PC-3 (cell line): ENCODE data around the gene AUH. TPM values are rescaled to one million over a fixed set of nuclear protein-coding genes. Genes with fewer than 3 reads are reported as not detected.

ENCODE experiments used
- ATAC-seq: fragments of 200-7000 bp; cut with Tn5 transposase; 2 replicates; pipeline ENCODE4 v1.9.1; 2020; ENCODE audit warnings: mild to moderate bottlenecking, moderate library complexity
- BruUV-seq: library from RNA; stranded (reverse); fragments of 400-500 nt; replicated peaks from 2 replicates; lab custom pipeline; 2021; lab: Mats Ljungman, UMichigan
- CTCF ChIA-PET: fragments of 300-600 bp; sonication (Branson Sonifier 250); formaldehyde crosslinking; loops from one replicate; lab custom pipeline; 2022; ENCODE audit warnings: antibody characterized with exemption; lab: Charles Lee
- POLR2A ChIA-PET: fragments of 300-600 bp; sonication (Branson Sonifier 250); formaldehyde crosslinking; loops from one replicate; lab custom pipeline; 2022; ENCODE audit warnings: antibody characterized with exemption; ENCODE audit not compliant: unreplicated experiment; lab: Charles Lee
- DNase-seq: peaks from one replicate; pipeline ENCODE4 v3.0.0-alpha.2; 2015
- H2AFZ ChIP-seq: fragments of 300-600 bp; sonication (generic); 2 replicates; pipeline ENCODE4 v1.6.0; 2016; ENCODE audit warnings: antibody characterized with exemption, low read length
- H3F3A ChIP-seq: fragments of 300-600 bp; sonication (generic); one replicate; pipeline ENCODE4 v1.6.0; 2017; ENCODE audit warnings: antibody characterized with exemption, low read length, control low read depth, mild to moderate bottlenecking; ENCODE audit not compliant: unreplicated experiment
- H3K27ac ChIP-seq: fragments of 300-600 bp; sonication (generic); 2 replicates; pipeline ENCODE4 v1.5.1; 2016; ENCODE audit warnings: mild to moderate bottlenecking, low read length
- H3K27me3 ChIP-seq: fragments of 300-600 bp; sonication (generic); 2 replicates; pipeline ENCODE4 v1.6.1; 2016; ENCODE audit warnings: low read length, mixed read lengths
- H3K36me3 ChIP-seq: fragments of 300-600 bp; sonication (generic); 2 replicates; pipeline ENCODE4 v1.6.1; 2016; ENCODE audit warnings: low read depth, mixed run types, low read length, mixed read lengths
- H3K4me1 ChIP-seq: fragments of 300-600 bp; sonication (generic); 2 replicates; pipeline ENCODE4 v1.5.1; 2016; ENCODE audit warnings: low read length; ENCODE audit not compliant: insufficient read depth
- H3K4me2 ChIP-seq: fragments of 300-600 bp; sonication (generic); 2 replicates; pipeline ENCODE4 v1.6.0; 2016; ENCODE audit warnings: low read length
- H3K4me3 ChIP-seq: fragments of 300-600 bp; sonication (generic); 2 replicates; pipeline ENCODE4 v1.5.1; 2016; ENCODE audit warnings: mild to moderate bottlenecking, low read length, mixed read lengths
- H3K79me2 ChIP-seq: fragments of 300-600 bp; sonication (generic); 2 replicates; pipeline ENCODE4 v1.6.1; 2017; ENCODE audit warnings: low read length, mixed read lengths
- H3K9ac ChIP-seq: fragments of 300-600 bp; sonication (generic); 2 replicates; pipeline ENCODE4 v1.6.0; 2016; ENCODE audit warnings: mild to moderate bottlenecking, low read length
- H3K9me2 ChIP-seq: fragments of 300-600 bp; sonication (generic); replicated peaks from 2 replicates; pipeline ENCODE4 v1.6.1; 2016; ENCODE audit warnings: mixed run types, low read length, mixed read lengths
- H3K9me3 ChIP-seq: fragments of 300-600 bp; sonication (generic); 2 replicates; pipeline ENCODE4 v1.6.1; 2016; ENCODE audit warnings: low read length, mixed read lengths
- H4K20me1 ChIP-seq: fragments of 300-600 bp; sonication (generic); 2 replicates; pipeline ENCODE4 v1.6.1; 2016; ENCODE audit warnings: low read length, mixed read lengths
- CTCF ChIP-seq: fragments of 300-600 bp; sonication (generic); conservative IDR thresholded peaks from 2 replicates; pipeline ENCODE4 v1.5.1; 2017; ENCODE audit warnings: antibody characterized with exemption, low read depth, mild to moderate bottlenecking, low read length
- EZH2 ChIP-seq: fragments of 300-600 bp; sonication (generic); IDR thresholded peaks from one replicate; pipeline ENCODE4 v1.6.1; 2017; ENCODE audit warnings: antibody characterized with exemption, mild to moderate bottlenecking, low read length; ENCODE audit not compliant: unreplicated experiment
- EZH2phosphoT487 ChIP-seq: fragments of 300-600 bp; sonication (generic); IDR thresholded peaks from 2 replicates; pipeline ENCODE4 v1.6.1; 2018; ENCODE audit warnings: mild to moderate bottlenecking, antibody characterized with exemption, low read length, borderline replicate concordance
- intact Hi-C: fragments of 100-400 bp; cut with micrococcal nuclease; formaldehyde crosslinking; loops from 2 replicates; pipeline ENCODE4 v1.9.0; 2023
- total RNA-seq: library from RNA; depleted of rRNA; stranded (reverse); fragments of >200 nt; gene quantifications from 2 replicates; pipeline ENCODE4 v1.2.3, GENCODE V29; 2014

Gene AUH
- total RNA-seq, 1 experiment from 2014 or later: 30.4 TPM

GRCh38 chr9:91310037-91310436 lies 51.7 kb downstream of the AUH start:
- Histone ChIP-seq H3K4me1 (peaks cover 12% of the 10 kb centered on the region), H2AFZ (no peak overlapping the region), H3K79me2 (no peaks in the 10 kb centered on the region), H3K9ac (no peak overlapping the region), H3K27me3 (no peaks in the 10 kb centered on the region), H3K9me2 (no peaks in the 10 kb centered on the region), H3K4me2 (no peak overlapping the region), H3K27ac (no peak overlapping the region), H3K9me3 (no peaks in the 10 kb centered on the region), H3F3A (no peaks in the 10 kb centered on the region), H3K36me3 (no peaks in the 10 kb centered on the region), H4K20me1 (no peaks in the 10 kb centered on the region), H3K4me3 (no peak overlapping the region)
- DNase-seq (no peak), ATAC-seq (no peak)
- ChIA-PET CTCF (no interaction called here), POLR2A (no interaction called here)
- intact Hi-C loops: no loop called here
- BruUV-seq: no TSS peak
- TF ChIP-seq CTCF: no peak
- no peak for TF ChIP-seq EZH2phosphoT487
- no peak for TF ChIP-seq EZH2

GRCh38 chr9:91308191-91308590 lies 53.5 kb downstream of the AUH start:
- no TSS peak for BruUV-seq
- H3F3A ChIP-seq: no peaks in the 10 kb centered on the region
- H3K27ac ChIP-seq: no peak overlapping the region
- H3K36me3 ChIP-seq: no peaks in the 10 kb centered on the region
- DNase-seq (no peak), ATAC-seq (no peak)
- H4K20me1 ChIP-seq: no peaks in the 10 kb centered on the region
- no peak for TF ChIP-seq EZH2phosphoT487
- no peak for TF ChIP-seq EZH2
- no peak for TF ChIP-seq CTCF
- no peaks in the 10 kb centered on the region for H3K27me3 ChIP-seq
- no peak overlapping the region for H3K4me2 ChIP-seq
- ChIA-PET CTCF (interaction anchor here (0.6 kb wide), 1 partner anchor 125 kb away, joined by 3 read pairs; no protein-coding TSS in a partner anchor), POLR2A (no interaction called here)
- no peak overlapping the region for H3K4me3 ChIP-seq
- H2AFZ ChIP-seq: no peak overlapping the region
- no peaks in the 10 kb centered on the region for H3K79me2 ChIP-seq
- no peak overlapping the region for H3K9ac ChIP-seq
- intact Hi-C loops: no loop called here
- H3K4me1 ChIP-seq: peaks cover 21% of the 10 kb centered on the region
- no peaks in the 10 kb centered on the region for H3K9me2 ChIP-seq
- H3K9me3 ChIP-seq: no peaks in the 10 kb centered on the region

GRCh38 chr9:91307279-91307678 lies 54.4 kb downstream of the AUH start:
- ChIA-PET POLR2A (no interaction called here), CTCF (no interaction called here)
- intact Hi-C loops: no loop called here

More at GRCh38 chr9:91307279-91307678, 54.4 kb downstream of the AUH start:
- Histone ChIP-seq H3K4me1 (peaks cover 21% of the 10 kb centered on the region), H2AFZ (no peak overlapping the region), H3K9me2 (no peaks in the 10 kb centered on the region), H3K4me2 (no peak overlapping the region), H4K20me1 (no peaks in the 10 kb centered on the region), H3K36me3 (no peaks in the 10 kb centered on the region), H3K27ac (no peak overlapping the region), H3K9ac (no peak overlapping the region), H3K27me3 (no peaks in the 10 kb centered on the region), H3K9me3 (no peaks in the 10 kb centered on the region), H3K4me3 (no peak overlapping the region), H3F3A (no peaks in the 10 kb centered on the region), H3K79me2 (no peaks in the 10 kb centered on the region)
- no TSS peak for BruUV-seq
- ATAC-seq: no peak
- DNase-seq: no peak
- no peak for TF ChIP-seq EZH2phosphoT487
- no peak for TF ChIP-seq EZH2
- TF ChIP-seq CTCF: no peak
